Calu3 (cell line): Measurements from ENCODE around the gene SMC6. TPM values are rescaled to one million over a fixed set of nuclear protein-coding genes. Genes with fewer than 3 reads are reported as not detected.

Source experiments
- BruUV-seq: library from RNA; stranded (reverse); fragments of 400-500 nt; replicated peaks from 2 replicates; lab custom pipeline; 2021; lab: Mats Ljungman, UMichigan
- CTCF ChIA-PET: fragments of 300-600 bp; sonication (Branson Sonifier 250); formaldehyde crosslinking; loops from one replicate; lab custom pipeline; 2022; ENCODE audit warnings: antibody characterized with exemption; lab: Charles Lee
- DNase-seq: peaks from one replicate; pipeline ENCODE4 v3.0.0; 2022
- H3K27ac Mint-ChIP-seq: one replicate; pipeline ENCODE4 v1.8.0; 2022; ENCODE audit warnings: mixed read lengths; ENCODE audit not compliant: unreplicated experiment
- H3K27me3 Mint-ChIP-seq: one replicate; pipeline ENCODE4 v1.8.0; 2022; ENCODE audit warnings: mixed read lengths; ENCODE audit not compliant: unreplicated experiment
- H3K36me3 Mint-ChIP-seq: one replicate; pipeline ENCODE4 v1.8.0; 2022; ENCODE audit warnings: mild to moderate bottlenecking, moderate library complexity, mixed read lengths; ENCODE audit not compliant: insufficient read depth, unreplicated experiment
- H3K4me1 Mint-ChIP-seq: one replicate; pipeline ENCODE4 v1.8.0; 2022; ENCODE audit warnings: mild to moderate bottlenecking, low read depth, mixed read lengths; ENCODE audit not compliant: unreplicated experiment
- H3K4me3 Mint-ChIP-seq: one replicate; pipeline ENCODE4 v1.8.0; 2022; ENCODE audit warnings: mild to moderate bottlenecking, low read depth, moderate library complexity, mixed read lengths; ENCODE audit not compliant: unreplicated experiment
- H3K9me3 Mint-ChIP-seq: one replicate; pipeline ENCODE4 v1.8.0; 2022; ENCODE audit warnings: low read depth, mixed read lengths; ENCODE audit not compliant: unreplicated experiment
- CTCF ChIP-seq: fragments of 200-600 bp; IDR thresholded peaks from one replicate; pipeline ENCODE4 v1.8.0; 2022; ENCODE audit warnings: antibody characterized with exemption; ENCODE audit not compliant: unreplicated experiment
- intact Hi-C: fragments of 100-400 bp; cut with micrococcal nuclease; formaldehyde crosslinking; loops from one replicate; pipeline ENCODE4 v1.10.0; 2022; ENCODE audit not compliant: unreplicated experiment
- total RNA-seq: library from RNA; stranded (reverse); gene quantifications from 2 replicates; pipeline ENCODE4 v1.2.3, GENCODE V29; 2022

Gene SMC6
- total RNA-seq, 1 experiment from 2014 or later = 31.6 TPM

GRCh38 chr2:17758118-17758517 is 4.5 kb upstream of the SMC6 start:
- H3K4me1 Mint-ChIP-seq = no peaks in the 10 kb centered on the region
- H3K27me3 Mint-ChIP-seq = no peaks in the 10 kb centered on the region
- no peak for TF ChIP-seq CTCF
- H3K9me3 Mint-ChIP-seq = no peaks in the 10 kb centered on the region
- no peak overlapping the region for H3K4me3 Mint-ChIP-seq
- peaks cover 24% of the 10 kb centered on the region for H3K36me3 Mint-ChIP-seq
- no peak for DNase-seq
- H3K27ac Mint-ChIP-seq = peak overlapping the region; percentile 33
- intact Hi-C loops = loop anchor here (5.0 to 10.0 kb wide), 3 partner anchors 74 to 617 kb away; no protein-coding TSS in a partner anchor
- CTCF ChIA-PET = no interaction called here
- BruUV-seq = no TSS peak

- Mint-ChIP-seq H3K27ac (peak overlapping the region; percentile 68), H3K4me3 (peak overlapping the region; percentile 36), H3K36me3 (peaks cover 27% of the 10 kb centered on the region), H3K27me3 (no peaks in the 10 kb centered on the region), H3K9me3 (no peaks in the 10 kb centered on the region), H3K4me1 (peaks cover 5% of the 10 kb centered on the region)
- CTCF ChIA-PET = interaction anchor here (0.6 to 0.7 kb wide), 2 partner anchors 416 to 504 kb away, joined by 3 to 4 read pairs; no protein-coding TSS in a partner anchor
- no TSS peak for BruUV-seq
- TF ChIP-seq CTCF = no peak
- peak; percentile 24 for DNase-seq
- intact Hi-C loops = loop anchor here (5.0 to 10.0 kb wide), 3 partner anchors 75 to 617 kb away; no protein-coding TSS in a partner anchor
These were observed 3.7 kb upstream of the SMC6 start for GRCh38 chr2:17757321-17757720.

GRCh38 chr2:17756668-17757067 is 3.1 kb upstream of the SMC6 start:
- TF ChIP-seq CTCF = no peak
- peak overlapping the region; percentile 36 for H3K4me3 Mint-ChIP-seq
- intact Hi-C loops = loop anchor here (5.0 to 10.0 kb wide), 3 partner anchors 76 to 618 kb away; no protein-coding TSS in a partner anchor
- no peak overlapping the region for H3K27ac Mint-ChIP-seq
- H3K27me3 Mint-ChIP-seq = no peaks in the 10 kb centered on the region
- peaks cover 25% of the 10 kb centered on the region for H3K36me3 Mint-ChIP-seq
- no peak for DNase-seq
- CTCF ChIA-PET = interaction anchor here (0.7 kb wide), 1 partner anchor 417 kb away, joined by 4 read pairs; no protein-coding TSS in a partner anchor
- H3K9me3 Mint-ChIP-seq = no peaks in the 10 kb centered on the region
- peaks cover 10% of the 10 kb centered on the region for H3K4me1 Mint-ChIP-seq
- no TSS peak for BruUV-seq

GRCh38 chr2:17754773-17755425 is 1.3 kb upstream of the SMC6 start:
- Mint-ChIP-seq H3K27ac (peak overlapping the region; percentile 86), H3K9me3 (no peaks in the 10 kb centered on the region), H3K27me3 (no peaks in the 10 kb centered on the region), H3K4me3 (peak overlapping the region; percentile 86), H3K36me3 (peaks cover 25% of the 10 kb centered on the region), H3K4me1 (peaks cover 15% of the 10 kb centered on the region)
- no peak for DNase-seq
- no peak for TF ChIP-seq CTCF
- CTCF ChIA-PET = no interaction called here
- intact Hi-C loops = loop anchor here (5.0 to 10.0 kb wide), 3 partner anchors 77 to 620 kb away; no protein-coding TSS in a partner anchor
- BruUV-seq = TSS peak; percentile 53
